ENCODE results near the gene SLK.

The SLK gene

GRCh38 chr10:103982639-103983038, 15.7 kb downstream of the SLK start:
- no peaks in the 10 kb centered on the region for H3K27me3 ChIP-seq (ENCODE audit: insufficient read depth, low read depth, severe bottlenecking)
- no peak overlapping the region for H3K4me3 ChIP-seq (ENCODE audit: low read depth, low read length)
- DNase-seq = peak; percentile 58
- H3K36me3 ChIP-seq = no peaks in the 10 kb centered on the region
- H3K9me3 ChIP-seq (ENCODE audit: severe bottlenecking) = no peaks in the 10 kb centered on the region
- peak; percentile 69 for TF ChIP-seq CTCF (IDR thresholded peaks at IDR 0.05; ENCODE audit: low read depth, low read length)
- H3K27ac ChIP-seq = no peak overlapping the region

- Histone ChIP-seq H3K27ac (no peak overlapping the region), H3K36me3 (no peaks in the 10 kb centered on the region), H3K27me3 (ENCODE audit: insufficient read depth, low read depth, severe bottlenecking) (no peaks in the 10 kb centered on the region), H3K4me3 (ENCODE audit: low read depth, low read length) (no peak overlapping the region), H3K9me3 (ENCODE audit: severe bottlenecking) (no peaks in the 10 kb centered on the region)
- TF ChIP-seq CTCF (IDR thresholded peaks at IDR 0.05; ENCODE audit: low read depth, low read length) = no peak
- DNase-seq = no peak
Observed at GRCh38 chr10:103983367-103983911, 16.5 kb downstream of the SLK start.

GRCh38 chr10:103985726-103986125, 18.8 kb downstream of the SLK start:
- DNase-seq = no peak

GRCh38 chr10:103986360-103986759, 19.4 kb downstream of the SLK start:
- H3K27me3 ChIP-seq (ENCODE audit: insufficient read depth, low read depth, severe bottlenecking) = no peaks in the 10 kb centered on the region
- no peak overlapping the region for H3K4me3 ChIP-seq (ENCODE audit: low read depth, low read length)
- no peak overlapping the region for H3K27ac ChIP-seq
- no peaks in the 10 kb centered on the region for H3K36me3 ChIP-seq
- no peaks in the 10 kb centered on the region for H3K9me3 ChIP-seq (ENCODE audit: severe bottlenecking)
- no peak for DNase-seq
- TF ChIP-seq CTCF (IDR thresholded peaks at IDR 0.05; ENCODE audit: low read depth, low read length) = no peak

More at GRCh38 chr10:103985726-103986125, 18.8 kb downstream of the SLK start:
- Histone ChIP-seq H3K27ac (no peak overlapping the region), H3K4me3 (ENCODE audit: low read depth, low read length) (no peak overlapping the region), H3K36me3 (no peaks in the 10 kb centered on the region), H3K27me3 (ENCODE audit: insufficient read depth, low read depth, severe bottlenecking) (no peaks in the 10 kb centered on the region), H3K9me3 (ENCODE audit: severe bottlenecking) (no peaks in the 10 kb centered on the region)
- TF ChIP-seq CTCF (IDR thresholded peaks at IDR 0.05; ENCODE audit: low read depth, low read length) = no peak

- no peaks in the 10 kb centered on the region for H3K9me3 ChIP-seq (ENCODE audit: severe bottlenecking)
- H3K27ac ChIP-seq = no peak overlapping the region
- H3K36me3 ChIP-seq = no peaks in the 10 kb centered on the region
- no peak for TF ChIP-seq CTCF (IDR thresholded peaks at IDR 0.05; ENCODE audit: low read depth, low read length)
- no peak overlapping the region for H3K4me3 ChIP-seq (ENCODE audit: low read depth, low read length)
- no peak for DNase-seq
- no peaks in the 10 kb centered on the region for H3K27me3 ChIP-seq (ENCODE audit: insufficient read depth, low read depth, severe bottlenecking)
Observed at GRCh38 chr10:103990121-103990520, 23.2 kb downstream of the SLK start.

GRCh38 chr10:103990531-103990930, 23.6 kb downstream of the SLK start:
- Histone ChIP-seq H3K27ac (no peak overlapping the region), H3K27me3 (ENCODE audit: insufficient read depth, low read depth, severe bottlenecking) (no peaks in the 10 kb centered on the region), H3K36me3 (no peaks in the 10 kb centered on the region), H3K4me3 (ENCODE audit: low read depth, low read length) (no peak overlapping the region), H3K9me3 (ENCODE audit: severe bottlenecking) (no peaks in the 10 kb centered on the region)
- no peak for TF ChIP-seq CTCF (IDR thresholded peaks at IDR 0.05; ENCODE audit: low read depth, low read length)
- no peak for DNase-seq

Data from WERI-Rb-1 (cell line).